ENCODE measurements around the gene MCC.
"Not testable (repeated sequence)": the region's sequence is repeated elsewhere in the genome, so short reads cannot be mapped to it uniquely, and the experiment has no call there.

The MCC gene

DNA sequence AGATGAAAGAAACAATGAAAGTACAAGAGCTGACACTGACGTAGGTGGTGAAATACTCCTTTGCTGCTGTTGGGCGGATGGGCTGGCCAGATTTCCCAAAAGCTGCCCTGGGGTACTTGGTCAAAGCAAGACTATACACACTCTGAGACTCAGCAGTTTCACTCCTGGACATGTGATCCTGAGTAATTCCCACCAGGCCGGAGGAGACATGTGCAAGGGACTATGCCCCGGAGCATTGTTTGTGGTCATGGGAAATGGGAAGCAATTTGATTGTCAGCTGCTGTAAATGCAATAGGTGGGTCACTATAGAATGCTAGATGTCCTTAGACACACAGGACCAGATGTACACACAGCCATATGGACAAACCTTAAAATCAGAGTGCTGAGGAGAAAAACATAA lies 395.6 kb downstream of the MCC start:
- DNase-seq: no peak

DNA sequence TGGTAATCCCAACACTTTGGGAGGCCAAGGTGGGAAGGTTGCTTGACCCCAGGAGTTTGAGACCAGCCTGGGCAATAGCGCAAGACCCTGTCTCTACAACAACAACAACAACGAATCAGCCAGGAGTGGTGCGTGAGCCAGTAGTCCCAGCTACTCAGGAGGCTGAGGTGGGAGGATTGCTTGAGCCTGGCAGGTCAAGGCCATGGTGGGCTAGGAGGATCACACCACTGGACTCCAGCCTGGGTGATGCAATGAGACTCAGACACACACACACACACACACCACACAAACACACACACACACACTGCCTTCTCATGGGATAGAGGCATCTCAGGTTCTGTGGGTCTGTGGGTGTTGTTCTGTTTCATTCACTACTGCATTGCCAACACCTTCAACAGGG lies 396.6 kb downstream of the MCC start:
- no peak for DNase-seq

DNA sequence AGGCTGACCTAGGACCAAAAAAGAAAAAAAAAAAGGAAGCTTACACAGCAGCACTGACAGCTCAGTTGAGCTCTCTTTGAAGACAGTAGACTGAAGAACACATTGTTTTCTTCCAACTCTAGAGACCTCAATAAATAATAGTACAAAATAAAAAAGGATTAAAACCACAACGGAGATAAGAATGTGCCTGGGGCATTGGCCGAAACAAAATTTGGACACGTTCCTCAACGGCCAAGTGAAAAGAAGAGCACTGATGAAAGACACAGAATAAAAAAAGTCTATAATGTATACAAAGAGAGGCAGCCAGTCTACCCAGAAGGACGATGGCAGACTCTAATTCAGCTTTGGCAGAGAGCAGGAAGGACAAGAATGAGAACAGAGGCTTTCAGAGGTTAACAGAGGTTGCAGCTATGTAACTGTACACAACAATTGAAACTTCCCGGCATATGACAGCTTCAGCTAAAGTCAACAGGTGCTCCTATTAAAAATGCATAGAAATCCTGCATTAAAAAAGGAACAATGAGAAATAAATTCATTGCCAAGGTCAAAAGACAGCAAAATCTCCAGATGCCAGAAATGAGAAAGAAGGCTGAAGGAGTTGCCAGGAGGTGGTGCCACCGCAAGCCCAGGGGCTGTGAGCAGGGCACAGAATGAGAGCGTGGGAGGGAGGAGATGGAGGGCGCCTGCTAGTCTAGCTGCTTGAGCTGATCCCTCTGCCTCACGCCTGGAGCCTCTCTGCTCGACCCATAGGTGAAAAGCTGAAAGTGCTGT lies 397.7 kb downstream of the MCC start:
- DNase-seq: no peak

DNA sequence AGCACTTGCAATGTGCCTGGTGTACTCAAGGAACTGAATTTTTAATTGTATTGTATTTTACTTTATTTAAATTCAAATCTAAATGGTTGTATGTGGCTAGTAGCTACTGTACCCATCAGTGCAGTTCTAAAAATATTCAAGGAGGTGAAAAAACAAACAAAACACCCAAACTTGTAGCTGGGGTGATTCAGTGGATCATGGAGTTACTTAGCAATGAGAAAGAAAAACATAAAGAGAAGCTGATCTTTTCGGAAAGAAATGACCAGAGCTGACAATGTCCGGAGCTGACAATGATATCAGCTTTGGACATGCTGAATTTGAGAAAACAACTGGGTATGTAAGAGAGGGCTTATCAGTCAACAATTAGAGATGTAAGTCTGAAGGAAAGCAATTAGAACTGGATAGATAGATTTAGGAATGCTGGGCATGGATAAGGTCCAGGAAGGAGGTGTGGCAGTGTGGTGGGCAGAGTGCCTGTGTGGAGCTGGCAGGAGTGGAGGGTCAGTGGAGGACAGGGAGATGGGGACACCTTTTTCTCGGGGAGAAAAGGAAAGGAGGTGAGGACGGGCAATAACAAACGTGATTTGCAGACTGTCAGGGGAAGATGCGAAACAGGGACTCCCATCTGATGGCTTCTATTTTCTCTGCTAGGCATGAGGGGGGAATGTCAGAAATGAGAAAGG lies 398.5 kb downstream of the MCC start:
- DNase-seq: no peak

DNA sequence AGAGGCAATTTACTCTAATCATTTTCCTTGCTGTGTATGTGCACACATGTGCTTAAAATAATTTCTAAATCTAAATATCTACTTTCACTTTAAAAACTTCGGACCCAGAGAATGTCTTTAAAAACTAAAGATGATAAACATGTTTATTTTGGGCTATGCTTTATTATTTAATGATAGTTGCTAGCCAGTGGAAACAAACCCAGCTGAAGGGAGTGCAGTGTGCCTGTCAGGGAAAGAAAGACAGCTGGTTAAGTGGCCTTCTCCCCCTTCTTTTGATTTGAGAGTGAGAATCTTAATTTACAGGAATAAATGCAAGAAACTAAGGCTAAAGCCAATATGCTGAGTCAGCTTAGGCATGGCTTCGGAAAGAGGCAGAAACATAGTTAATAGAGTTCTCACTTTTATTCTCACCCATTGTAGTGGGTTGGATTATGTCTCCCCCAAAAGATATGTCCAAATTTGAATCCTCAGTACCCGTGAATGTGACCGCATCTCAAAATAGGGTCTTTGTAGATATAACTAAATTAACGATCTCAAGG lies 400.2 kb downstream of the MCC start:
- no peak for DNase-seq

DNA sequence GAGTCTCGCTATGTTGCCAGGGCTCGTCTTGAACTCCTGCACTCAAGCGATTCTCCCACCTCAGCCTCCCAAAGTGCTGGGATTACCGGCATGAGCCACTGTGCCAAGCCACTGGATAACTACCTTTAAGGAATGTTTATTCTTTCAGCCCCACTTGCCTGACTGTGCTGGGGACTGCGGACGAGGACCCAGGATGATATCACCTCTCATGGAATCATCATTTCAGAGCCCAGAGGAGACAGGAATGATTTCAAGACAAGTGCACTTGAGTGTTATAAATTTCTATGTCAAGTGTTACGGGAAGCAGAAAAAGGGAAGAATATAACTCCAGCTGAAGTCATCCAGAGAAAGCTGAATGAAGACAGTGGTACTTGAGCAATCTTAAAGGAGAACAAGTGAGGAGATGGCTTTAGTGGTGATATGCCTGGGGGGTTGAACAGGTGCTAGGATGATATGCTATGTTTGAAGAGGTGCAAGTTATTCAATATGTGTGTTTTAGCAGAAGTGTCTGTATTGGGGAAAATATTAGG lies 402.3 kb downstream of the MCC start:
- no peak for DNase-seq

DNA sequence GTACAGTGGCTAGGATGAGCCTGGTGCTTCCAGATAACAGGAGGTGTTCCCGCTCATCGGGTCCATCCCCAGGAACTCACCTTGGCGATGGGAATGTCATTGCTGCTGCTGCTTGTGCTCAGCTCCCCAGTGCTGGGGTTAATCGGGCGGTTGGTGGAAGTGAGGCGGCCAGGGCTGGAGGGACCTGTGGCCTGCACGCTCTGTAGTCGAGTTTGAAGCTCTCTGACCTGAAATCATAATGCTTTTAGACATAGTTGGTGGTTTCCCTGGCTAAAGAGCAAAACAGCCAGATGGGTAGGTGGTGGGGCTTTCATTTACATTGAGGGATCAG lies 403.2 kb downstream of the MCC start:
- no peak for DNase-seq

DNA sequence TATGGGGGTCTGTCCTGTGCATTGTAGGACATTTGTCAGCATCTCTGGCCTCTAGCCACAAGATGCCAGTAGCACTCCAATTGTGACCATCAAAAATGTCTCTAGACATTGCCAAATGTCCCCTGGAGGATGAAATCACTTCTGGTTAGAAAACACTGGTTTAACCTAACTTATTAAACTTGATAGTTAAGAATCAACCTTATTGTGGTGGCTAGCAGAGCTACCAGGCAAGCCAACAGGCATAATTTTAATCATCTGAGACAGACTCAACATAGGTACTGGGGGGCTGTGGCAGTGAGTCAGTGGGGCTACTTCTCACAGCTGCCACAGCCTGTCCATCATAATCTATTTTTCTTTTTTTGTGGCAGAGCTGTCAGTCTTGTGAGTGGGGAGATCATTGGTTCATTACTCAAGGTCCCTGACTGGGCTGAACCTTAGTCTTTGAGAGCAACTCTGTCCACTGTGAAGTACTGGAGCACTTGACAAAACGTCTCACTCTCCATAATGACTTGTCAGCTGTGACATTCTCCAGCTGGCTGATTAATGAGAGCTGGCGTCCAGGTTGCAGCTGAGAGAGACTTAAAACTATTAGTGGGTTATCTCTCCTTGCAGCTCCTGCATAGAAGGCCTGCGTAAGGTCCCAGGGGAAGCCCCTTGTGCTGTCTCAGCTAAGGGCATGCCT lies 403.7 kb downstream of the MCC start:
- DNase-seq: no peak

DNA sequence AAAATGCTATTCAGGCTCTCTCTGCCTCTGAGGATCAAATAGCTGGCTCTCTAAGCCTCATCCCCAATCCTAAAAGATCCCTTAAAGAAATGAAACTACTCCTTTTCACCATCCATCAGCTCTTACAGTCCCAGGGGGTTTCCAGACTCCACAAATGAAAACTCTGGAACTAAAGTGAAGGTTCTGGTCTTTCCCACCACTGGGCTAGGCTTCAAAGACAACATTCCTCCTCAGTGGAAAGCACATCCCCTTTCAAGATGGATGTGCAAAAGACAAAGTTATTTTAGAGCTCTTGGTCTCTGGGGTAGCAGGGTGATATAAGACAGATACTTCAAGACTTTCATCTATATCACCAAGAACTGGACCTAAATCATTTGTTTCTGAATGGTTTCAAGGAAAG lies 404.8 kb downstream of the MCC start:
- no peak for DNase-seq

DNA sequence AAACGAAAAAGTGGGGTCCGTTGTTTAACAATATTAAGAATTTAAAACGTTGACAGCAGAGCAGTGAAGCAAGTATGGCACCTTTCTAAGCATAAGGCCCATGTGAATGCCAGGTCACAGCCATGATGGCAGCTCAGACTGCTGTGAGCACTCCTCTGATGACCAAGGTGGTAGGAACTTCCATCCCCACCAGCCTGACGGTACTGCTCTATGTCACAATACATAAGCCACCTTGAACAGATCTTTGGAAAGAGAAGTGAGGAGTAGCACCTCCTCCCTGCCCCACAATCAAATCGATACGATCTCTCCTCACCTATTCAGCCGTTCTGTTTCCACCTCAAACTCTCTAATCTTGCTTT lies 405.7 kb downstream of the MCC start:
- DNase-seq: no peak

DNA sequence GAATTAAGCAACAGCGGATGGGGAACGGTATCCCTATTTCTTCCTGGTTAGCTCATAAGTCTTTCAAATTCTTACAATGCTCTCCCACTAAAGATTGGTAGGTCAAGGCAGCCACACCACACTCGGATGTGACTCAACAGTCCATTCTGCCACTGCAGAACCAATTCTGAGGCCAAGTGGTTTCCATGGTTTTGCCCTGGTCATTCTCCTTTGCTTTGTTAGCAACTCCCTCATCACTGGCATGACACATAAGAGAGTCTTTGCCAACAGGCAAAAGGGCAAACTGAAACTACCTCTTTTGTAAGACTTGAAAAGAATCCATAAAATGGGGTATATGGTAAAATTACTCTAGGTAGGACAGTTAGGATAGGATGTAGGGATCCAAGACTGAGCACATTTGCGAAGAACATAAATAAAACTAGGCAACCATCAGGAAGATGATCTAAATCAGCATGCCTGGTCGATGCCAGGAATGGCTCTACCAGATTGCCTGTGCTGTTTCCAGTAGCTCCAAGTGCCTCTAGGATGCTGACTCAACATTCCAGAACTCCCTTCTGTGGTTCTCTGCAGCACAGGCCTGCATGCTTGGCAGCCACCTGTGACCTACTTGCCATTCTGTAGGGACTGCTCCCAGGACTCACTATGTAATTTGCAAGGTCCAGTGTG lies 406.2 kb downstream of the MCC start:
- DNase-seq: no peak

DNA sequence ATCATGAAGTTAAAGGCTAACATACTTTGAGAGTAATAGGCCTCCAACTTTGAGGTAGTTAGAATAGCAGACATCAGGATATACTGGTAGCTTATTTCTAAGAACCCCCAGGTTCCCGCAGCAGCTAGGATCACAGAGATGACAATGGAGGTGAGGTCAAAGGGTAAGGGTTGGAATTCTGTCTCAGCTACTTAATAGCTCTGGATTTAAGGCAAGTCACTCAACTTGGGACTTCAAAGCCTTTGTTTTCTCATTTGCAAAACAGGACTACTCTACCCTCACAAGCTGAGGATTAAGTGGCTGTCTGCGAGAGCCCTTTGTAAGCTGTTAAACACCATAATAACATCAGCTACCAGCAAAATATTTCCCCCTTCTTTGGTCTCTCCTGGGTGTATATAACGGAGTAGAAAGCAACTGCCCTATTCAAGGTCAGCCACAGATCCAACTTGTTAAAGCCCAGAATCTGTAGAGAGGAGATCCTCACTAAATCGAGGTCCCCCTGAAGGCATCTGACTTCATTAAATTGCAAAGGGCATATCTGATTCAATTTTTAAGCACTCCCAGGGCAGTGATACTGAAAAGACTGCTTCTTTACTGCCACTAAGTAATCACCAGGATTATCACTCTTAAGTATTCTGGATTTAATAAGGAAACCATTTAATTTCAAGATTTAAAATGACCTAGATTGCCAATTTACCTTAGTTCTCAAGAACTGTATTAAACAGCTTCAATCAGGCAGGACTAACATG lies 407.0 kb downstream of the MCC start:
- no peak for DNase-seq

DNA sequence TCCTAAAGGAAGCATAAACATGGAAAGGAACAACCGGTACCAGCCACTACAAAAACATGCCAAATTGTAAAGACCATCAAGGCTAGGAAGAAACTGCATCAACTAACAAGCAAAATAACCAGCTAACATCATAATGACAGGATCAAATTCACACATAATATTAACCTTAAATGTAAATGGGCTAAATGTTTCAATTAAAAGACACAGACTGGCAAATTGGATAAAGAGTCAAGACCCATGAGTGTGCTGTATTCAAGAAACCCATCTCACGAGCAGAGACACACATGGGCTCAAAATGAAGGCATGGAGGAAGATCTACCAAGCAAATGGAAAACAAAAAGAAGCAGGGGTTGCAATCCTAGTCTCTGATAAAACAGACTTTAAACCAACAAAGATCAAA lies 411.6 kb downstream of the MCC start:
- DNase-seq: not testable (repeated sequence)

DNA sequence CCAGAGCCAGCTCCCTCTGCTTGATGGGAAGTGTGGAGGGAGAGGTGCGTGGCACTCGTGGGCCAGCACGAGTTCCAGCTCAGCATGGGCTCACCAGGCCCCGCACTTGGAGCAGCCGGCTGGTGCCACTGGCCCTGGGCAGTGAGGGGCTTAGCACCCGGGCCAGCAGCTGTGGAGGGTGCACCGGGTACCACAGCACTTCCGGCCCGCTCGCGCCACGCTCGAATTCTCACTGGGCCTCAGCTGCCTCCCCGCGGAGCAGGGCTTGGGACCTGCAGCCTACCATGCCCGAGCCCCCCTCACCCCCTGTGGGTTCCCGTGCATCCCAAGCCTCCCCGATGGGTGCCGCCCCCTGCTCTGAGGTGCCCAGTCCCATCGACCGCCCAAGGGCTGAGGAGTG lies 413.2 kb downstream of the MCC start:
- DNase-seq: no peak

DNA sequence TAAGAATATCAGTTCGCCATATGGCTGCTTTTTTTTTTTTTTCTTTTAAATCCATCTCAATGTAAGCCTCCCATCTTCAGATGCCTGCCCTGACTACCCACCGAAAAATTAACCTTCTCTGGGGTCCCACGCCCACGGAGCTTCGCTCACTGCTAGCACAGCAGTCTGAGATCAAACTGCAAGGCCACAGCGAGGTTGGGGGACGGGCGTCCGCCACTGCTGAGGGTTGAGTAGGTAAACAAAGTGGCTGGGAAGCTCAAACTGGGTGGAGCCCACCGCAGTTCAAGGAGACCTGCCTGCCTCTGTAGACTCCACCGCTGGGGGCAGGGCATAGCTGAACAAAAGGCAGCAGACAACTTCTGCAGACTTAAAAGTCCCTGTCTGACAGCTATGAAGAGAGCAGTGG lies 414.6 kb downstream of the MCC start:
- DNase-seq: not testable (repeated sequence)

DNA sequence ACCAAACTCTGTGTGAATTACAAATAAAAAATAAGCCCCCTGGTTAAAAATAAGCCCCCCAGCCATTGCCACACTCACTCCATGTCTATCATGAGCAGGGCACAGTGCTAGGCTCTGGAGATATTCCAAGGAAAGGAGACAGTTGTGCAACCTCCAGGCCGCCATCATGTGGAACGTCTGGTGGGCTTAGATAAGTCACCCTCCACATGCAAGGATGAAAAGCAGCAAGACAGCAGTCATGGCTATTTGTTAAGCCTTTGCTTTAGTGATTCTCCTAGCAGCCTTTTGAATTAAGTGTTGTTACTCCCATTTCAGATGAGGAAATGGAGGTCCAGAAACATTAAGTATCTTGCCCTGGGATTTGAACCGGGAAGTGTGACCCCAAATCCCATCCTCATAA lies 416.9 kb downstream of the MCC start:
- no peak for DNase-seq

DNA sequence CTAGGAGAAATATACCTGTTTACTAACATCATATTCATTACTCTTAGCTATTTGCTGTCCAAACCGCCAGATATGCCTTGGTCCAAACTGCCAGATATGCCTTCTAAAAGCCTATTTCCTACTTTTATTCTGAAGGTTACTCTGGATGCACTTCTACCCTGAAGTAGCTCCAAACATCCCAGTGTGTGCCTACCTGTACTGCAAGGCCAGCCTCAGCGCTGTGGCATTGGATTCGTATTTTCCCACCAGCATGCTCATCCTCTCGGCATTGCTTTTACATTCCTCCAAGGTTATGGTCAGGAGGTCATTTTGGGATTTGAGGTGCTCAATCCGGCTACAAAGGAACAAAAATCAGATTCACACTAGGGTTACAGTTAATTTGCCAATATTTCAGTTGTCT lies 417.4 kb downstream of the MCC start:
- no peak for DNase-seq

DNA sequence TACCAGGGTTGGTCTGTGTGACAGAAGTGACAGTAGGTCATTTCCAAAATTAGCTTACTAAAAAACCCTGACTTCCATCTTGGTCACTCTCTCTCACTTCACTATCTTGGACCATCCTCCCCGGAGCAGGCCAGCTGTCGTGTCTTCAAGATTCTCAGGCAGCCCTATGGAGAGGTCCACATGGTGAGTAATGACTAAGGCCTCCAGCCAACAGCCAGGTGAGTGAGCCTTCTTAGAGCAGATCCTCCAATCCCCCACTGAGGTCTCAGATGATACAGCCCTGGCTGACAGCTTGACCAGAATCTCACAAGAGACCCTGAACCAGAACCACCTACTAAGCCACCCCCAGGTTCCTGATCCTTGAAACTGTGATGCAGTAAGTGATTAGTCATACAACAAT lies 419.7 kb downstream of the MCC start:
- DNase-seq: no peak

DNA sequence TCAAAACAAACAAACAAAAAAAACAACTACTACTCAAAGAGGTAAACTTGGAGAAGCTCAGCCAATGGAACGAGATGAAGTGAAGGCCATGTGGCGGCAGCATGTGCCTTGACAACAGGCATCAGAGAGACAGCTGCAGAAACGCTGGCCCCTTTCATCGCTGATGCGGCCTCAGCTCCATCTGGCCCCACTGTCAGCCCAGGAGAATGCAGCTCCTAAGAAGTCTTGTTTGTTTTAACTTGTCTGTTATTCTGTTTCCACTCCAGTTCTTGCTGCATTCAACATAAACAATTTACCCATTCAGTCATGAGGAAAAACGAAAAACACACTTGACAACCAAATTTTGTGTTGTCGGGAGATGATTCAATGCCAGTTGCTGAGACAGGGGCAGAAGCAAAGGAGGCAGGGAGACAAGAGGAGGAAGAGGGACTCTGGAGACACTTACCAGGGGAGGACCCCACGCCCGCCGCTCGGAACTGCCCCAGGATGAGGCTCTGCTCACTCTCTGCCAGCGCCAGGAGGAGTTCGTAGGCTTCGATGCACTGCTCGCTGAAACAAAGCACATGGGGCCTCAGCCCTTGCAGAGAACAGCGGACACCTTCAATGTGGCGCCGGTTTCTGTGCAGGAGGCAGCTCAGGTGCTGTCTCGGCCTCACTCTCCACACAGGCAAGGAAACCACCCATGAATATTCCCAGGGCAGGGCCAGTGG lies 420.5 kb downstream of the MCC start:
- DNase-seq: no peak

DNA sequence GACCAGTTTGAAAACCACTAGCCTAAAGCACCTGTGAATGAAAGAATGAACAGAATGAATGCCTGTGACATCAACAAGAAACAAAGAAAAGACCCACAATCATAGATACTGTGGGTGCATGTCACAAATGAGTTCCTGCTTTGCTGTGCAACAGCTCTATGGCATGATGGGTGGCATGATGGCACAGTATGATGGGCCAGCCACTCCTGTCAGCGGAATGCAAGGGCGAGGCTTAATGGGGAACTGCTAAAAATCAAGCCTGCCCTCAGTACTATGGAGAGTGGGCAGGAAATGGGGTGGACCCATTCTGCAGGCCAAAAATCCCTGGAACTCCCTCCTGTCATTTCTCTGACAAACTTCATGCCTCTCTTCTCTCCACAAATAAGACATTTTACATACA lies 422.6 kb downstream of the MCC start:
- DNase-seq: no peak

DNA sequence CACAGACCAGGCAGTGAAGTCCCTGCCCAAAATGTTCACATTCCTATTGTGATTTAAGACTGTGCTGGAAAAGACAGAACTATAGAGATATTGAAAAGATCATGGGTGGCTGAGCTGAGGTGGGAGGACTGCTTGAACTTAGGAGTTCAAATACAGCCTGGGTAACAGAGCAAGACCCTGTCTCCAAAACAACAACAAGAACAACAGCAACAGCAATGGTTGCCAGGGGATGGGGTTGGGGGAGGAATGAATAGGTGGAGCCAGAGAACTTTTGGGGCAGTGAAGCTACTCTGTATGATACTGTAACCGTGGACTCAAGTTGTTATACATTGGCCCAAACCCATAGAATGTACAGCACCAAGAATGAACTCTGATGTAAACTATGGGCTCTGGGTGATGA lies 423.4 kb downstream of the MCC start:
- DNase-seq: no peak

DNA sequence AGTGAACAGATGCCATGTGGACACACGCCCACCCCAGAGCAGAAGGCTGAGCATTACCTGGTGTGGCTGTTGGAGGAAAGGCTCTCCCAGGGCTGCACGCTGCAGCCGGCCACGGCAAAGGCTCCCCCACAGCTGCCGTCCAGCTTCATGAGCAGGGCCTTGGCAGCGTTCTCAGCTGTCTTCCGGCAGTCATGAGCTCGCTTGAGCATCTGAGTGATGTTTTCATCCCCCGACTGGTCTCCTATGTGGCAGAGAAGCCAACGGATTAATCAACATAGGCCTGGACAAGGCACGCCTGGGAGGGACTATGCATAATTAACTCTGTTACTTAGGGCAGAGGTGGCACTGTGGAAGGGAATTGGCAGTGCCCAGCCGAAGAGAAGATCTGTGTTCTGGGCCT lies 424.3 kb downstream of the MCC start:
- DNase-seq: no peak

All from CD4-positive, alpha-beta T cell treated with Interleukin-4 for 4 hours (primary cell).